ENCODE measurements around the gene PASK.
"Not testable (repeated sequence)": the region's sequence is repeated elsewhere in the genome, so short reads cannot be mapped to it uniquely, and the experiment has no call there.

The PASK gene

GRCh38 chr2:241148891-241149674, at the start of gene PASK:
Gene PASK (minus strand): TSS chr2:241149472. CDS start chr2:241143032, 6,440 bp downstream.
- DNase-seq, result peak; percentile 95

GRCh38 chr2:241198381-241199279, 49.4 kb upstream of the PASK start:
- DNase-seq, result no peak

- DNase-seq, result no peak
Measured at GRCh38 chr2:241197947-241198346, 48.7 kb upstream of the PASK start.

DNA sequence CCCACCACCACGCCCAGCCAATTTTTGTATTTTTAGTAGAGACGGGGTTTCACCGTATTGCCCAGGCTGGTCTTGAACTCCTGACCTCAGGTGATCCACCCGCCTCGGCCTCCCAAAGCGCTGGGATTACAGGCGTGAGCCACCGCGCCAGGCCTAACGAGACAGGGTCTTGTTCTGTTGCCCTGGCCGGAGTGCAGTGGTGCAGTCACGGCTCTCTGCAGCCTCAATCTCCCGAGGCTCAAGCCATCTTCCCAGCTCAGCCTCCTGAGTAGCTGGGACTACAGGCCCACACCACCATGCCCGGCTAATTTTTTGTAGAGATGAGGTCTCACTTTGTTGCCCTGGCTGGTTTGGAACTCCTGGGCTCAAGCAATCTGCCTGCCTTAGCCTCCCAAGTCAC, 48.0 kb upstream of the PASK start:
- not testable (repeated sequence) for DNase-seq

GRCh38 chr2:241195506-241196130, 46.3 kb upstream of the PASK start:
- no peak for DNase-seq

- no peak for DNase-seq
Measured at GRCh38 chr2:241194811-241195210, 45.5 kb upstream of the PASK start.

DNA sequence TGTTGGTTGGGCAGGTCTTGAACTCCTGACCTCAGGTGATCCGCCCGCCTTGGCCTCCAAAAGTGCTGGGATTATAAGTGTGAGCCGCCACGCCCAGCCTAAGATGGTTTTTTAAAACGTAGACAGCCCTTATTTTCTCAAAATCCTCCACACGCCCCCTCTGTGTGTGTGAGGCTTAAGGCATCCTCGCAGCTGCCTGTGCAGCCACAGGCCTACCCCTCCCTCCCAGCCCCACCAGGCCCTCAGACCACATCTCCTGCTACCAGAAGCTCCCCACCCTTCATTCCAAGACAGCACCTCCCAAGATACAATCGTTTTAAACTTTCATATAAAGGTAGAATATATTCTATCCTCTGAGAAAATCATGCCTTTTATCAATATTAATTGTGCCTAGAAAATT, 44.0 kb upstream of the PASK start:
- no peak for DNase-seq

DNA sequence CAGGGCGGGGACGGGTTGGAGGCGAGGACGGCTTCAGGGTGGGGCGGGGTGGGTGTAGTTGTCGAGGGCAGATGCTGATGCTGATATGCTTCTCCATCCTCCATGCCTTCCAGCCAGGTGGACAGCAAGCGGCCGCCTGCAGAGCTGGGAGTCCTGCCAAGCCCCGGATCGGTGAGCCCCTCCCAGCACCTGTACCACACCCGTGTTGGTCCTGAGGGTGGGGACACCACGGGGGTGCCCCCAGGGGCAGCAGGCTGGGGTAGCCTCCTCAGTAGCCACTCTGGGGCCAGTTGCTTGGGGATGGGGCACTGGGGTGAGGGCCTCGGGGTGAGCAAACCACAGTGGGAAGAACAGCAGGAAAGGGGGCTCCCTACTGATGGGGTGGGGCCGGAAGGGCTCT, 41.8 kb upstream of the PASK start:
- DNase-seq, result no peak

- DNase-seq, result no peak
Measured at GRCh38 chr2:241190291-241190981, 41.2 kb upstream of the PASK start.

GRCh38 chr2:241189856-241190201, 40.6 kb upstream of the PASK start:
- DNase-seq, result no peak

DNA sequence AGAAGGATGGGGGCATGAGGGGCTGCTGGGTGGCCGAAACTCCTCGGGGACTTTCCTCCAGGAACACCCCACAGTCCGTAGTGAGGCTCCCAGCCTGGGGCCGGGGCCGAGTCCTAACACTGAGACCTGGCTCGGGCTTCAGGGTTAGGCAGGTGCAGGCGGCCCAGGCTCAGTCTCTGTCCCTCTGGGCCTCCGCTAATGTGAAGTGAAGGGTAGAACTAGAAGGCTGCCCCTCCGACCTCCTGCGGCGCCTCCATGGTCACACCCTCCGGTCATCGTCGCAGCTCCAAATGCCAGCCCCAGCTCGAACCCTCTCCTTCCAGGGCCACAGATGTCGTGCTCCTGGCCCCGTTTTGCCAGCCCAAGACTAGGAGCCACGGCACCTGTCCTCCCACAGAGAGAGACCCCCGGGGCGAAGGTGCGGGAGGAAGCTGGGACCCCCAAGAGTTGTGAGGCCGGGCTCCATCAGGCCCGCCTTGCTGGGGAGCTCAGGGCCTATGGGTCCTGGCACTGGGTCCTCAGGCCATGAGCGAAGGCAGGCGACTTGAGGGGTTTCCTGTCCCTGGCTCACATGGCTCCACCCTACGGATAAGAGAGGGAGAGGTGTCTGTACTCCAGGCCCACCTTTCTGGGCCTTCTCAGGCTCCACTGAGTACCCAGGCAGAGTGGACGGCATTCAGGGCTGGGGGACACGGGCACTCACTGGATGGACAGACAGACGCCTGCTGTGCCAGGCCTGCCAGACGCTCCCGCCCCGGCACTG, 40.0 kb upstream of the PASK start:
- no peak for DNase-seq

DNA sequence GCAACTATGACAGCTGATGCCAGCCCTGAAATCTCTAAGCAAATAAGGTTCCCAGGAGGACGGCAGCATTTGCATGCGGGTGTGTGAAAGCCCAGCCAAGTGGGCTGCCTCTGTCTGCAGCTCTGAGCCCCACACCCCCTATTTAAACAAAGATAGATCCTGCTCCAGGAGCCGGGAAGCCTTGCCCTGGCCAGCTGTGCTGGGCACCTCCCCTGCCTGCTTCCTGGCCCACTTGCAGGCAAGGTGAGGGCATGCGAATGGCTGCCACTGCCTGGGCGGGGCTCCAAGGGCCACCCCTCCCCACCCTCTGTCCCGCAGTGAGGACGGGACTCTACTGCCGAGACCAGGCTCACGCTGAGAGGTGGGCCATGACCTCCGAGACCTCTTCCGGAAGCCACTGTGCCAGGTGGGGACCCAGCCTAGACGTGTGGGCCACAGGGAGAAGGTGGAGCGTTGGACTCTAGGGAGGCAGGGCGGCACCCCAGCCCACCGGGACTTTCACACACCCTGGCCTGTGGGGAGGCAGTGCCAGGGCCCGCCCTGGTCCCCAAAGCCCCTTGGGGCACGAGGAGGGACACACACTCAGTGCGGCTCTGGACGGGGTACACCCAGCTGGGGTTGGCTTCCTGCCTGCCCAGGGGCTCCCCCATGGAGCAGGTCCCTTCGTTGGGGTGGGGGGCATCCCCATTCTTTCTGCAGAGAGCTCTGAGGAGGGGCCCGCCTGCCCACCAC, 39.3 kb upstream of the PASK start, which contains the start of gene ANO7:
ANO7 (plus strand) TSS at position 317 of the 732 bp plus-strand sequence. CDS start 1,387 bp downstream, outside the sequence.
- DNase-seq, result no peak

DNA sequence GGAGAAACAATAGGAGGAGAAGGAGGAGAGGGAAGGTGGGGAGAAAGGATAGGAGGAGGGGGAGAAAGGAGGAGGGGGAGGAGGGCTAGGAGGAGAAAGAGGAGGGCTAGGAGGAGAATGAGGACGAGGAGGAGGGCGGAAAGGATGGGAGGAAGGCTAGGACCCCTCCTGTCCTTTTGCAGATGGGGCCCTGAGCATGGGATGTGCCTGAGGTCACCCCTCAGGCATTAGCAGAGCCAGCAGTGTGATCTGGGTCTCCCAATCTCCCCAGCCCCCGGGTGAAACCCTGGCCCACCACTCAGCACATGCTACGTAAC, 38.6 kb upstream of the PASK start:
- no peak for DNase-seq

DNA sequence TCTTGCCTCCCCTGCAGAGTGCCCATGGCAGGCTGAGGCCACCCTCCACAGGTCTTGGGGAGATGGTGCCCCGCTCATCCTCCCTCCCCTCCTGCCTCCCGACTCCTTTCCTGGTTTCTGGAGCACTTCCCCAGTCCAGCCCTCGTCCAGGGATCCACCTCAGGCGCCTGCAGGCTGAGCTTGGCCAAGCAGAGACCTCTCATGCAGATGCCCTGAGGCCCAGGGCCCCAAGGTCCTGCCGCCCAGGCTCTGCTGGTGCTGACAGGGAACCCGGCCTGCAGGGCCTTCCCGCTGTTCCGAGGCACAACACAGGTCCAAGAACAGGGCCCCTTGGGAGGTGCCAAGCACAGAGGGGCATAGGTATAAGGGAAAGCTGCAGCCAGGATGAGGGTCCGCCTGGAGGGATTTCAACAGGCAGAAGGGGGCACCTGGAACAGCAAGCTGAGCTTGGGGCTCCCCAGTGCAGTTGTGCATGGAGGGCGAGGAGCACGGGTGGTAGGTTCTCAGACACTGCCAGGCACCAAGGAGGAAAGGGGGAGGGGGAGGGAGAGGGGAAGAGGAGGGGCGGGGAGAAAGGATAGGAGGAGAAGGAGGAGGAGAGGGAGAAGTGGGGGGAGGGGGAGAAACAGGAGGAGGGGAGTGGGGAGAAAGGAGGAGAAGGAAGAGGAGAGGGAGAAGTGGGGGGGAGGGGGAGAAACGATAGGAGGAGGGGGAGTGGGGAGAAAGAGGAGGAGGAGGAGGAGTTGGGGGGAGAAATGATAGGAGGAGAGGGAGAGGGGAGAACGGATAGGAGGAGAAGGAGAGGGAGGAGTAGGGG, 38.0 kb upstream of the PASK start:
- no peak for DNase-seq

DNA sequence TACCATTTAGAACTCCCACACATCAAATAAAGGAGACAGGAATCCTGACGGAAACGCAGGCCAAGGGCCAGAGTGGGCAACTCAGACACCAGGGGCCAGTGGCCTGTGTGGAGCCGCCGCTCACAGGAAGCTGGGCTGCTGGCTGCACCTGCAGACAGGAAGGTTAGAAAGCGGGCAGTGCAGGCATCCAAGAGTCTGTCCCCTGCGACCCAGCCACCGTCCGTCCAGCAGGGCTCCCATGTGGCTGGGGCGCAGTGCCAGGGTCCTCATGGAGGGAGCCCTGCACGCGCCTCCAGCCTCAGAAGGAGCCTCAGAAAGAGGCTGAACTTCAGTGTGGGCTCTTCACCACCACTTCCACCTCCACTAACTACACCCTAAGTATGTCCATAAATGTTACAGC, 36.7 kb upstream of the PASK start:
- no peak for DNase-seq

DNA sequence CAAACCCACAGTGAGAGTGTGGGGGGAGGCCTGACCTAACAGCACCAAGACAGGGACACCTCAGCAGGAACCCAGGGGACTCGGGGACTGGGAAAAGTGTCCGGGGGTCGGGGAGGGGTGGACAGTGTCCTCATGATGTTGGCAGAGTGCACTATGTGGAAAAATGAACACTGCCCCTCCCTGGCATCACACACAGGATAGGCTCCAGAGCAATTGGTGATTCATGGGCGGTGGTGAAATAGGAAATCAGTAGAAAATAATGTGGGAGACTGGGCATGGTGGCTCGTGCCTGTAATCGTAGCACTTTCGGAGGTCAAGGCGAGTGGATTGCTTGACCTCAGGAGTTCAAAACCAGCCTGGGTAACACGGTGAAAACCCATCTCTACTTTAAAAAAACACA, 35.6 kb upstream of the PASK start:
- DNase-seq, result no peak

GRCh38 chr2:241183221-241183620, 33.9 kb upstream of the PASK start:
- DNase-seq, result no peak

DNA sequence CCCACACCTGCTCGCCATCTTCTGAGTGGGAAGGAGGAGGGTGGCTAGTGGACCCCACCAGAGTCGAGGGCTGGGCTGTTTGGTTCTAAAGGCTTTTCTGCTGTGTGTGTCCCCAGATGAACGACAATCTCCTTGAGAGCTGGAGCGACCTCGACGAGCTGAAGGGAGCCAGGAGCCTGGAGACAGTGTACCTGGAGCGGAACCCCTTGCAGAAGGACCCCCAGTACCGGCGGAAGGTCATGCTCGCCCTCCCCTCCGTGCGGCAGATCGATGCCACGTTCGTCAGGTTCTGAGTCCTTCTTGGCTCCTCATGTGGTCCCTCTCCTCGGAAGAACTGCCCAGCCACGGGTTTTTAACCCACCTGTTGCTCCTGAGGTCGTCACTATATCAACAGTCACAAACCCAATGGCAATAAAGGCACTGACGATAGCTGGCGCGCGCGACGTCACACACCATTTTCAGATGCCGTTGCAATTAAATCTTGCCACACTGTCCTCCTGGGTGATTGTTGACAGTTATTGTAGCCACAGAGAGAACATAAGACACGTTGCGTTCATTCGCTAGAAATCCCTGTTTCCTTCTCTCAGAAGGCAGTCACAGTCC, 33.4 kb upstream of the PASK start:
- no peak for DNase-seq

GRCh38 chr2:241182126-241182525, 32.9 kb upstream of the PASK start:
- DNase-seq, result no peak

DNA sequence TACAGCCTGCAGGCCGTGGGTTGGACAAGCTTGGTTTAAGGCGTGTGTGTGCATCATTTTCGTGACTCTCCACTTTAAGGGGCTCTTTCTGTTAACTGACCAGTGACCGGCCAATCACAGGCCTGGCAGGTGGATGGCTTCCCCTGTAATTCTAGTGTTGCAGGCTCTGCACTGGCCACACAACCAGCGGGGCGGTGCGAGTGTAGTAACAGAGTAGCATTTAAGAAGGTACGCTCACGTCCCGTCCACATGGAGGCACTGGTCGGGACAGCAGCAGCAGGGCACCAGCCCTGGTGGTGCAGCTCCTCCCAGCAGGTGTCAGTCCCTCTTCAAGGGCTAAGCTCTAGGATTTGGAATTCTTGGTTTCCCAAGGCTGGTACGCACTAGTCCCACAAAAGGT, 31.2 kb upstream of the PASK start:
- no peak for DNase-seq
